ENCODE measurements around the gene HAUS6.

The HAUS6 gene

GRCh38 chr9:19133549-19134345 is 31.0 kb upstream of the HAUS6 start:
- WGBS = 95% methylated on average over 5 of the region's 6 CpGs
- H3K4me3 ChIP-seq (ENCODE audit: low read length) = no peak overlapping the region
- H3K36me3 ChIP-seq (ENCODE audit: insufficient read depth, low read length) = no peaks in the 10 kb centered on the region
- no peaks in the 10 kb centered on the region for H3K9me3 ChIP-seq (ENCODE audit: insufficient read depth, low read depth, low read length)
- H3K9ac ChIP-seq (ENCODE audit: low read depth, low read length) = no peak overlapping the region
- no peak overlapping the region for H3K27ac ChIP-seq (ENCODE audit: low read depth, low read length)
- H3K27me3 ChIP-seq (ENCODE audit: insufficient read depth, low read length) = no peaks in the 10 kb centered on the region
- H3K4me1 ChIP-seq (ENCODE audit: insufficient read depth, low read length) = peaks cover 34% of the 10 kb centered on the region

DNA sequence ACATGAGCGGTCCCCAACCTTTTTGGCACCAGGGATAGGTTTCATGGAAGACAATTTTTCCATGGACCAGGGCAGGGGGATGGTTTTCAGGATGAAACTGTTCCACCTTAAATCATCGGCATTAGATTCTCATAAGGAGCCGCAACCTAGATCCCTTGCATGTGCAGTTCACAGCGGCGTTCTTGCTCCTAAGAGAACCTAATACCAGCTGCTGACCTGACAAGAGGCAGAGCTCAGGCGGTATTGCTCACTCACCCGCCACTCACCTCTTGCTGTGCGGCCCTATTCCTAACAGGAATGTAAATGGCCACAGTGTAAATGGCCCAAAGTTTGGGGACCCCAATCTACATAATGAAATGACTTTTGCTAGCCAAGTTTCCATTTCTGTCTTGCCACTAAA is 27.7 kb upstream of the HAUS6 start:
- peaks cover 34% of the 10 kb centered on the region for H3K4me1 ChIP-seq (ENCODE audit: insufficient read depth, low read length)
- H3K9me3 ChIP-seq (ENCODE audit: insufficient read depth, low read depth, low read length) = no peaks in the 10 kb centered on the region
- 11% methylated on average over 8 of the region's 8 CpGs for WGBS
- H3K4me3 ChIP-seq (ENCODE audit: low read length) = peak overlapping the region; percentile 74
- peaks cover 9% of the 10 kb centered on the region for H3K36me3 ChIP-seq (ENCODE audit: insufficient read depth, low read length)
- no peaks in the 10 kb centered on the region for H3K27me3 ChIP-seq (ENCODE audit: insufficient read depth, low read length)
- H3K9ac ChIP-seq (ENCODE audit: low read depth, low read length) = peak overlapping the region; percentile 8; the same call in 1 of the 2 replicates
- peak overlapping the region; percentile 92; the same call in 1 of the 2 replicates for H3K27ac ChIP-seq (ENCODE audit: low read depth, low read length)

DNA sequence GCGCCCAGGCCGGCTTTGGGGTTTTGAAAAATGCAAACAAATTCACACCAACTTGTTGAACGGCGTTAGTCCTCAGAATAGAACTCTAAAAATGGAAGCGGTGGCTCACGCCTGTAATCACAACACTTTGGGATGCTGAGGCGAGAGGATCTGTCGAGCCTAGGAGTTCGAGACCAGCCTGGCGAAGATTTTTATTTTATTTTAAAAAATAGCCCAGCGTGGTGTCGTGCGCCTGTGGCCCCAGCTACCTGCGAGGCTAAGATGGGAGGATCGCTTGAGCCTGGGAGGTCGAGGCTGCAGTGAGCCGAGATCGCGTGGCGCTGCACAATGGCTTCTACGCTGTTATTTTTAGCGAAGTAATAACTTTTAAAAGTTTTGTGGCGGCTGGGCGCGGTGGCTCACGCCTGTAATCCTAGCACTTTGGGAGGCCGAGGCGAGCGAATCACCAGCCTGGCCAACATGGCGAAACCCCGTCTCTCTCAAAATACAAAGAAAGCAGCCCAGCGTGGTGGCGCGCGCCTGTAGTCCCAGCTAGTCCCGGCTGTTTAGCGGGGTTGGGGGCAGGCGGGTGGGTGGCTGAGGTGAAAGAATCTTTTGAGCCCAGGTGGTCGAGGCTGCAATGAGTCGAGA is 25.3 kb upstream of the HAUS6 start:
- Histone ChIP-seq H3K4me1 (ENCODE audit: insufficient read depth, low read length) (peaks cover 30% of the 10 kb centered on the region), H3K27ac (ENCODE audit: low read depth, low read length) (peak overlapping the region; percentile 92), H3K27me3 (ENCODE audit: insufficient read depth, low read length) (no peaks in the 10 kb centered on the region), H3K36me3 (ENCODE audit: insufficient read depth, low read length) (peaks cover 32% of the 10 kb centered on the region), H3K9ac (ENCODE audit: low read depth, low read length) (peak overlapping the region; percentile 92), H3K9me3 (ENCODE audit: insufficient read depth, low read depth, low read length) (no peaks in the 10 kb centered on the region), H3K4me3 (ENCODE audit: low read length) (peak overlapping the region; percentile 74)
- 24% methylated on average over 40 of the region's 40 CpGs for WGBS

DNA sequence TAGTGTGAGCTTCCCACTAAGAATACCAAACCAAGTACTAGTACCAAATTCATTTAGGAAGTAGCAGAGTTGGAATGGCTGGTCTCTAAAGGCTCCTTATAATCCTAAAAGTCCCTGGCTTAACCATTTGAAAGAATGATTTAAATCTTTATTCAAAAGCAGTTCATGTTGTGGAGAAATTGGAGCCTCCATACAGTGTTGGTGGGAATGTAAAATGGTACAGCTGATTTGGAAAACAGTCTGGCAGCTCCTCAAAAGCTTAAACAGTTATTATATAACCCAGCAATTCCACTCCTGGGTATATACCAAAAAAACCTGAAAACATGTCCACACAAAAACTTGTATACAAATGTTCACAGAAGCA is 21.7 kb upstream of the HAUS6 start:
- peaks cover 8% of the 10 kb centered on the region; the same call in 1 of the 2 replicates for H3K4me1 ChIP-seq (ENCODE audit: insufficient read depth, low read length)
- peaks cover 68% of the 10 kb centered on the region for H3K36me3 ChIP-seq (ENCODE audit: insufficient read depth, low read length)
- H3K27ac ChIP-seq (ENCODE audit: low read depth, low read length) = no peak overlapping the region
- no peaks in the 10 kb centered on the region for H3K9me3 ChIP-seq (ENCODE audit: insufficient read depth, low read depth, low read length)
- H3K9ac ChIP-seq (ENCODE audit: low read depth, low read length) = no peak overlapping the region
- H3K27me3 ChIP-seq (ENCODE audit: insufficient read depth, low read length) = no peaks in the 10 kb centered on the region
- H3K4me3 ChIP-seq (ENCODE audit: low read length) = no peak overlapping the region; the same call in 1 of the 2 replicates

DNA sequence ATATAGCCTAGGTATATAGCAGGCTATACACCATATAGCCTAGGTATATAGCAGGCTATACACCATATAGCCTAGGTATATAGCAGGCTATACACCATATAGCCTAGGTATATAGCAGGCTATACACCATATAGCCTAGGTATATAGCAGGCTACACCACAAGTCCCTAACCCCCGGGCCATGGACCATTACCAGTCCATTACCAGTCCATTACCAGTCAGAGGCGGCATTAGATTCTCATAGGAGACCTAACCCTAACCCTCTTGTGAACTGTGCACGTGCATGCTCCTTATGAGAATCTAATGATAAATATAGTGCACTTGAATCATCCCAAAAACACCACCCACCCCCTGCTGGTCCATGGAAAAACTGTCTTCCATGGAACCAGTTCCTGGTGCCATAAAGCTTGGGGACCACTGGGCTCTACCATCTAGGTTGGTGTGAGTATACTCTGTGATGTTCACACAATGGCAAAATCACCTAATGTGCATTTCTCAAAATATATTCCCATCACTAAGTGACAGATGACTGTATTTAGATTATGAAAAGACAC is 19.9 kb upstream of the HAUS6 start:
- 0 out of 2 replicates have a peak, but pooled peaks cover 3% of the 10 kb centered on the region for H3K4me1 ChIP-seq (ENCODE audit: insufficient read depth, low read length)
- no peaks in the 10 kb centered on the region for H3K27me3 ChIP-seq (ENCODE audit: insufficient read depth, low read length)
- H3K9ac ChIP-seq (ENCODE audit: low read depth, low read length) = no peak overlapping the region
- H3K36me3 ChIP-seq (ENCODE audit: insufficient read depth, low read length) = peaks cover 86% of the 10 kb centered on the region
- 98% methylated on average over 3 of the region's 3 CpGs for WGBS
- H3K27ac ChIP-seq (ENCODE audit: low read depth, low read length) = no peak overlapping the region
- H3K4me3 ChIP-seq (ENCODE audit: low read length) = no peak overlapping the region
- no peaks in the 10 kb centered on the region for H3K9me3 ChIP-seq (ENCODE audit: insufficient read depth, low read depth, low read length)

DNA sequence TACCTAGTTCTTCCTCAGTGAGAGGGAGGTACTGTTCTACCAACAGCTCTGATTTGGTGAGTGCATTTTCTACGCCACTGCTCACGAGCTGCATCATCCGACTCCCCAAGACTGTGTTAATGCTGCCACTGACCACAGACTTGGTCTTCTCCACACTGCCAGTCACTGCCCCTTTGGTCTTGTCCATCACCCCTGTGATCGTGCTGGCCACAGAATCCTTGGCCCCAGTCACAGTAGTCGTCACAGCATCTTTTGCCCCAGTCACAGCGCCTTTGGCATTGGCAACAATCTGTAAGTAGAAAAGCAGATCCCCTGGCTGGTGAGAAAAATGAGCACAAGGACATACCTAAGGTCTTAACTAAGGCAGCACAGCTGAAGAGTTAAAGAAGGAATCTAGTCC is 18.2 kb upstream of the HAUS6 start:
- H3K9me3 ChIP-seq (ENCODE audit: insufficient read depth, low read depth, low read length) = no peaks in the 10 kb centered on the region
- no peak overlapping the region for H3K4me3 ChIP-seq (ENCODE audit: low read length)
- H3K27ac ChIP-seq (ENCODE audit: low read depth, low read length) = no peak overlapping the region
- 97% methylated on average over 6 of the region's 6 CpGs for WGBS
- H3K9ac ChIP-seq (ENCODE audit: low read depth, low read length) = no peak overlapping the region
- H3K27me3 ChIP-seq (ENCODE audit: insufficient read depth, low read length) = no peaks in the 10 kb centered on the region
- H3K4me1 ChIP-seq (ENCODE audit: insufficient read depth, low read length) = no peaks in the 10 kb centered on the region
- peaks cover 99% of the 10 kb centered on the region for H3K36me3 ChIP-seq (ENCODE audit: insufficient read depth, low read length)

GRCh38 chr9:19119801-19120440 is 17.2 kb upstream of the HAUS6 start:
- no peaks in the 10 kb centered on the region for H3K9me3 ChIP-seq (ENCODE audit: insufficient read depth, low read depth, low read length)
- 93% methylated on average over 7 of the region's 7 CpGs for WGBS
- no peak overlapping the region for H3K9ac ChIP-seq (ENCODE audit: low read depth, low read length)
- no peaks in the 10 kb centered on the region for H3K4me1 ChIP-seq (ENCODE audit: insufficient read depth, low read length)
- H3K36me3 ChIP-seq (ENCODE audit: insufficient read depth, low read length) = peaks cover 97% of the 10 kb centered on the region
- H3K27ac ChIP-seq (ENCODE audit: low read depth, low read length) = no peak overlapping the region
- H3K27me3 ChIP-seq (ENCODE audit: insufficient read depth, low read length) = no peaks in the 10 kb centered on the region
- no peak overlapping the region for H3K4me3 ChIP-seq (ENCODE audit: low read length)

GRCh38 chr9:19119246-19119645 is 16.5 kb upstream of the HAUS6 start:
- no peak overlapping the region for H3K27ac ChIP-seq (ENCODE audit: low read depth, low read length)
- no peaks in the 10 kb centered on the region for H3K4me1 ChIP-seq (ENCODE audit: insufficient read depth, low read length)
- no peak overlapping the region for H3K9ac ChIP-seq (ENCODE audit: low read depth, low read length)
- no peaks in the 10 kb centered on the region for H3K27me3 ChIP-seq (ENCODE audit: insufficient read depth, low read length)
- H3K9me3 ChIP-seq (ENCODE audit: insufficient read depth, low read depth, low read length) = no peaks in the 10 kb centered on the region
- no peak overlapping the region for H3K4me3 ChIP-seq (ENCODE audit: low read length)
- 99% methylated on average over 3 of the region's 3 CpGs for WGBS
- peaks cover 97% of the 10 kb centered on the region for H3K36me3 ChIP-seq (ENCODE audit: insufficient read depth, low read length)

GRCh38 chr9:19117039-19117716 is 14.5 kb upstream of the HAUS6 start:
- Histone ChIP-seq H3K9me3 (ENCODE audit: insufficient read depth, low read depth, low read length) (no peaks in the 10 kb centered on the region), H3K4me1 (ENCODE audit: insufficient read depth, low read length) (no peaks in the 10 kb centered on the region), H3K9ac (ENCODE audit: low read depth, low read length) (no peak overlapping the region), H3K36me3 (ENCODE audit: insufficient read depth, low read length) (peaks cover 80% of the 10 kb centered on the region), H3K4me3 (ENCODE audit: low read length) (no peak overlapping the region), H3K27ac (ENCODE audit: low read depth, low read length) (no peak overlapping the region), H3K27me3 (ENCODE audit: insufficient read depth, low read length) (no peaks in the 10 kb centered on the region)
- over 99% methylated on average over 5 of the region's 5 CpGs for WGBS

- Histone ChIP-seq H3K27ac (ENCODE audit: low read depth, low read length) (no peak overlapping the region), H3K27me3 (ENCODE audit: insufficient read depth, low read length) (no peaks in the 10 kb centered on the region), H3K9ac (ENCODE audit: low read depth, low read length) (no peak overlapping the region), H3K36me3 (ENCODE audit: insufficient read depth, low read length) (peaks cover 70% of the 10 kb centered on the region), H3K4me3 (ENCODE audit: low read length) (no peak overlapping the region), H3K4me1 (ENCODE audit: insufficient read depth, low read length) (no peaks in the 10 kb centered on the region), H3K9me3 (ENCODE audit: insufficient read depth, low read depth, low read length) (no peaks in the 10 kb centered on the region)
- WGBS = 95% methylated on average over 9 of the region's 10 CpGs
Observed at GRCh38 chr9:19116107-19116790, 13.5 kb upstream of the HAUS6 start.

Data from HUES64 (cell line).